ENCODE measurements around the gene SPRR2D. TPM values are rescaled to one million over a fixed set of nuclear protein-coding genes. Genes with fewer than 3 reads are reported as not detected.

Gene SPRR2D
- total and polyA plus RNA-seq, 2 experiments from 2014 or later, result not detected

GRCh38 chr1:153032073-153032472 is 8.8 kb downstream of the SPRR2D start (continued):
- TF ChIP-seq STAT1 (IDR thresholded peaks at IDR 0.05; ENCODE audit: unreplicated experiment), result no peak
- no peak for TF ChIP-seq CTCF (conservative IDR thresholded peaks at IDR 0.05; ENCODE audit: low read depth in 2 of 2)
- TF ChIP-seq NANOG (IDR thresholded peaks at IDR 0.05; ENCODE audit: borderline replicate concordance), result no peak
- no peak for TF ChIP-seq EZH2phosphoT487 (IDR thresholded peaks at IDR 0.05; ENCODE audit: unreplicated experiment)
- no peak for TF ChIP-seq CREB1 (CRISPR knock-in tag; IDR thresholded peaks at IDR 0.05; ENCODE audit: low read depth)
- TF ChIP-seq POLR2AphosphoS5 (IDR thresholded peaks at IDR 0.05; ENCODE audit: low read depth), result no peak
- no peak for TF ChIP-seq ETS1 (IDR thresholded peaks at IDR 0.05)

GRCh38 chr1:153030895-153031294 is 10.0 kb downstream of the SPRR2D start, which contains the start of gene SPRR1B:
Gene SPRR1B (plus strand): TSS chr1:153031203. CDS start chr1:153032346, 1,143 bp downstream.
- H4K20me1 ChIP-seq (replicated peaks; ENCODE audit: insufficient read depth), result no peaks in the 10 kb centered on the region
- H3K4me3 Mint-ChIP-seq, result no peak within 1 kb of the TSS
- no peak within 1 kb of the TSS for H3K4me2 ChIP-seq

More at GRCh38 chr1:153030895-153031294, 10.0 kb downstream of the SPRR2D start, which contains the start of gene SPRR1B:
- Histone ChIP-seq H3K27ac (ENCODE audit: low read depth) (no peak within 1 kb of the TSS), H3K9me2 (ENCODE audit: insufficient read depth) (peaks cover 5% of the 10 kb centered on the region; the same call in 1 of the 2 replicates), H3F3A (replicated peaks; ENCODE audit: low read depth) (no peaks in the 10 kb centered on the region), H3K36me3 (ENCODE audit: insufficient read depth) (no peaks in the 10 kb centered on the region), H3K4me1 (ENCODE audit: insufficient read depth) (peaks cover 4% of the 10 kb centered on the region; the same call in 1 of the 2 replicates), H2AFZ (no peak within 1 kb of the TSS), H3K79me2 (replicated peaks; ENCODE audit: insufficient read depth) (no peaks in the 10 kb centered on the region), H3K4me3 (no peak within 1 kb of the TSS), H3K27me3 (ENCODE audit: insufficient read depth) (no peaks in the 10 kb centered on the region)
- Mint-ChIP-seq H3K4me1 (peaks cover 11% of the 10 kb centered on the region; the same call in 2 of the 3 replicates), H3K27me3 (ENCODE audit: insufficient read depth, low read depth, poor library complexity) (no peaks in the 10 kb centered on the region), H3K36me3 (ENCODE audit: low read depth) (no peaks in the 10 kb centered on the region), H3K9me3 (0 out of 3 replicates have a peak, but pooled peaks cover 3% of the 10 kb centered on the region), H3K27ac (no peak within 1 kb of the TSS)
- ATAC-seq, result no peak
- no peak for TF ChIP-seq ZNF114 (CRISPR knock-in tag; IDR thresholded peaks at IDR 0.05)
- TF ChIP-seq EZH2 (IDR thresholded peaks at IDR 0.05; ENCODE audit: low read depth, unreplicated experiment), result no peak
- TF ChIP-seq POLR2AphosphoS5 (IDR thresholded peaks at IDR 0.05; ENCODE audit: low read depth), result no peak
- no peak for TF ChIP-seq ZNF462 (CRISPR knock-in tag; IDR thresholded peaks at IDR 0.05)
- no peak for TF ChIP-seq EZH2phosphoT487 (IDR thresholded peaks at IDR 0.05; ENCODE audit: unreplicated experiment)
- TF ChIP-seq STAT1 (IDR thresholded peaks at IDR 0.05; ENCODE audit: unreplicated experiment), result no peak
- DNase-seq (ENCODE audit: low spot score), result no peak
